ENCODE measurements around the gene TBC1D22A. TPM values are rescaled to one million over a fixed set of nuclear protein-coding genes. Genes with fewer than 3 reads are reported as not detected.

Gene TBC1D22A
- total and polyA plus RNA-seq, 2 donors (not counting 3 experiments of a cell fraction or from before 2014, with no cell fraction given): 26.1 to 32.4 TPM

GRCh38 chr22:47011859-47012258 is 249.4 kb downstream of the TBC1D22A start:
- H3K9me3 ChIP-seq (replicated peaks; ENCODE audit: control insufficient read depth, insufficient read depth, low read length): no peaks in the 10 kb centered on the region
- H4K20me1 ChIP-seq (replicated peaks; ENCODE audit: control insufficient read depth, extremely low read depth, insufficient read depth, low read length): no peaks in the 10 kb centered on the region
- POLR2A ChIA-PET: no interaction called here
- no peaks in the 10 kb centered on the region for H3K36me3 ChIP-seq (ENCODE audit: control insufficient read depth in 2 of 2, extremely low read depth in 1 of 2, insufficient read depth in 2 of 2, low read length in 2 of 2)
- TF ChIP-seq POLR2AphosphoS5 (IDR thresholded peaks at IDR 0.05; ENCODE audit: insufficient read depth, low read depth, low read length): no peak
- TF ChIP-seq JUN (IDR thresholded peaks at IDR 0.05; ENCODE audit: borderline replicate concordance, insufficient read depth, insufficient read length, low read depth): no peak
- no peak for TF ChIP-seq EZH2 (IDR thresholded peaks at IDR 0.05; ENCODE audit: borderline replicate concordance, low read depth, low read length, severe bottlenecking)
- no peak for TF ChIP-seq FOS (IDR thresholded peaks at IDR 0.05; ENCODE audit: borderline replicate concordance, insufficient read depth, low read length)
- no peak for TF ChIP-seq MAX (IDR thresholded peaks at IDR 0.05; ENCODE audit: insufficient read depth, insufficient read length)
- H2AFZ ChIP-seq (ENCODE audit: low read depth, low read length): no peak overlapping the region
- no peak overlapping the region for H3K4me2 ChIP-seq (ENCODE audit: insufficient read depth, low read length)
- no peaks in the 10 kb centered on the region for H3K4me1 ChIP-seq (ENCODE audit: control insufficient read depth, extremely low read depth, insufficient read depth, low read length)
- intact Hi-C loops (cut with micrococcal nuclease): no loop called here
- no peak overlapping the region for H3K9ac ChIP-seq (replicated peaks; ENCODE audit: extremely low read depth, insufficient read depth, low read length)
- H3K27ac ChIP-seq (ENCODE audit: insufficient read depth, low read depth, low read length): no peak overlapping the region
- CTCF ChIA-PET: interaction anchor here (0.9 to 2.0 kb wide), 4 partner anchors 10 to 166 kb away, joined by 3 to 18 read pairs (median 6); no protein-coding TSS in a partner anchor
- no peaks in the 10 kb centered on the region for H3K79me2 ChIP-seq (ENCODE audit: control insufficient read depth, insufficient read depth, low read length)
- no TSS peak for BruUV-seq (replicated peaks)
- no peaks in the 10 kb centered on the region for H3K27me3 ChIP-seq (ENCODE audit: control insufficient read depth in 2 of 2, insufficient read depth in 2 of 2, low read length in 2 of 2)
- FAIRE-seq (no peak), DNase-seq (ENCODE audit: low read depth, low spot score) (no peak)
- H3K9me1 ChIP-seq (replicated peaks; ENCODE audit: control insufficient read depth, extremely low read depth, insufficient read depth, low read length): no peaks in the 10 kb centered on the region
- H3K4me3 ChIP-seq (replicated peaks in 1 of 3; ENCODE audit: insufficient read depth in 1 of 3, low read depth in 1 of 3, low read length in 3 of 3): no peak overlapping the region
- dilution Hi-C loops (cut with MboI; ENCODE audit: extremely low pct_ligation_motif_present, low sequenced_read_pairs): no loop called here

- no peak overlapping the region for H2AFZ ChIP-seq (ENCODE audit: low read depth, low read length)
- FAIRE-seq (peak; percentile 38), DNase-seq (ENCODE audit: low read depth, low spot score) (no peak)
- H3K4me2 ChIP-seq (ENCODE audit: insufficient read depth, low read length): no peak overlapping the region
- no peaks in the 10 kb centered on the region for H4K20me1 ChIP-seq (replicated peaks; ENCODE audit: control insufficient read depth, extremely low read depth, insufficient read depth, low read length)
- CTCF ChIA-PET: interaction anchor here (1.0 to 2.0 kb wide), 4 partner anchors 14 to 167 kb away, joined by 3 to 18 read pairs (median 5); no protein-coding TSS in a partner anchor
- intact Hi-C loops (cut with micrococcal nuclease): no loop called here
- H3K27ac ChIP-seq (ENCODE audit: insufficient read depth, low read depth, low read length): no peak overlapping the region
- no peaks in the 10 kb centered on the region for H3K9me1 ChIP-seq (replicated peaks; ENCODE audit: control insufficient read depth, extremely low read depth, insufficient read depth, low read length)
- TF ChIP-seq CTCF (IDR thresholded peaks at IDR 0.05; ENCODE audit: extremely low read depth in 1 of 2, insufficient read depth in 1 of 2, low read depth in 1 of 2, low read length in 2 of 2): peak in 1 of 2 donors; percentile 20
- no peak for TF ChIP-seq POLR2AphosphoS5 (IDR thresholded peaks at IDR 0.05; ENCODE audit: insufficient read depth, low read depth, low read length)
- no peaks in the 10 kb centered on the region for H3K27me3 ChIP-seq (ENCODE audit: control insufficient read depth in 2 of 2, insufficient read depth in 2 of 2, low read length in 2 of 2)
- POLR2A ChIA-PET: no interaction called here
- no peaks in the 10 kb centered on the region for H3K9me3 ChIP-seq (replicated peaks; ENCODE audit: control insufficient read depth, insufficient read depth, low read length)
- no TSS peak for BruUV-seq (replicated peaks)
- no peaks in the 10 kb centered on the region for H3K4me1 ChIP-seq (ENCODE audit: control insufficient read depth, extremely low read depth, insufficient read depth, low read length)
- no peak overlapping the region for H3K9ac ChIP-seq (replicated peaks; ENCODE audit: extremely low read depth, insufficient read depth, low read length)
- dilution Hi-C loops (cut with MboI; ENCODE audit: extremely low pct_ligation_motif_present, low sequenced_read_pairs): no loop called here
- no peaks in the 10 kb centered on the region for H3K36me3 ChIP-seq (ENCODE audit: control insufficient read depth in 2 of 2, extremely low read depth in 1 of 2, insufficient read depth in 2 of 2, low read length in 2 of 2)
- H3K4me3 ChIP-seq (replicated peaks in 1 of 3; ENCODE audit: insufficient read depth in 1 of 3, low read depth in 1 of 3, low read length in 3 of 3): no peak overlapping the region
- H3K79me2 ChIP-seq (ENCODE audit: control insufficient read depth, insufficient read depth, low read length): no peaks in the 10 kb centered on the region
These were observed 250.3 kb downstream of the TBC1D22A start for GRCh38 chr22:47012589-47013370.
